C4-2B (cell line): ENCODE measurements around the gene TRAK1.

Experiments
- ZFX ChIP-seq: fragments of 450-650 bp; IDR thresholded peaks from 2 replicates; pipeline ENCODE4 v1.6.1; 2017
- TF ChIP-seq, protein P1 (sequence below): fragments of 450-650 bp; conservative IDR thresholded peaks from 2 replicates; pipeline ENCODE4 v1.5.1; 2017; ENCODE audit warnings: mild to moderate bottlenecking

DNA sequence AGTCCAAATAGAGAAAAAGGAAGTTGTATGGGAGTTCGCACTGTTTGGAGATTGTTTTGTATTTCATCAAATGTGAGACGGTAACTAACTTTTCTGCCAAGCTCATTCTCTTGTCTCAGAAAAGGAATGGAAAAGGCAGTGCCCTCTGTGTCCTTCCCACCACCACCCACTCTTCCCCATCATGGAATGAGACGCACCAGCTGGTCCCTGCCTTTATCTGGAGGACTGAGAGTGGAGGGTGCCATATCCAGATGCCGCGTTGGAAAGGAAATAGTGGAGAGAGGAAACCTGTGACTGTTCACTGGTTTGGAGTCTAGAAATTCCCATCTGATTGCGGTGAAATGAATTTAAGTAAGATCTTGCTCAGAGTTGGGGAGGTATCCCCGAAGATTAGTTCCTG, 178.5 kb downstream of the TRAK1 start:
- TF ChIP-seq, protein P1, sequence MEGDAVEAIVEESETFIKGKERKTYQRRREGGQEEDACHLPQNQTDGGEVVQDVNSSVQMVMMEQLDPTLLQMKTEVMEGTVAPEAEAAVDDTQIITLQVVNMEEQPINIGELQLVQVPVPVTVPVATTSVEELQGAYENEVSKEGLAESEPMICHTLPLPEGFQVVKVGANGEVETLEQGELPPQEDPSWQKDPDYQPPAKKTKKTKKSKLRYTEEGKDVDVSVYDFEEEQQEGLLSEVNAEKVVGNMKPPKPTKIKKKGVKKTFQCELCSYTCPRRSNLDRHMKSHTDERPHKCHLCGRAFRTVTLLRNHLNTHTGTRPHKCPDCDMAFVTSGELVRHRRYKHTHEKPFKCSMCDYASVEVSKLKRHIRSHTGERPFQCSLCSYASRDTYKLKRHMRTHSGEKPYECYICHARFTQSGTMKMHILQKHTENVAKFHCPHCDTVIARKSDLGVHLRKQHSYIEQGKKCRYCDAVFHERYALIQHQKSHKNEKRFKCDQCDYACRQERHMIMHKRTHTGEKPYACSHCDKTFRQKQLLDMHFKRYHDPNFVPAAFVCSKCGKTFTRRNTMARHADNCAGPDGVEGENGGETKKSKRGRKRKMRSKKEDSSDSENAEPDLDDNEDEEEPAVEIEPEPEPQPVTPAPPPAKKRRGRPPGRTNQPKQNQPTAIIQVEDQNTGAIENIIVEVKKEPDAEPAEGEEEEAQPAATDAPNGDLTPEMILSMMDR = no peak
- no peak for TF ChIP-seq ZFX
